Right lobe of liver (tissue), 4 donors: ENCODE measurements around the gene KIF2C.

Source experiments
- POLR2A ChIP-seq: fragments of 450-650 bp; IDR thresholded peaks from one replicate; pipeline ENCODE4 v1.6.1; 2017; ENCODE audit warnings: antibody characterized with exemption, mild to moderate bottlenecking
- TF ChIP-seq, protein P1 (sequence below), 4 donors: fragments of 200-600 bp in 3 of 4; fragments of 450-650 bp in 1 of 4; IDR thresholded peaks; one replicate each; pipeline versions ENCODE4 v1.5.1 to v1.8.0; 2016 to 2022; ENCODE audit warnings: antibody characterized with exemption in 4 of 4, mild to moderate bottlenecking in 2 of 4
- donor health status: DM: no; HTN: no; CAD: no.
- donor health status: DM: no; HTN: no; CAD: no.
- donor health status: DM: no; HTN: yes; CAD: no.

GRCh38 chr1:44717653-44718052, 22.0 kb upstream of the KIF2C start:
- TF ChIP-seq POLR2A: no peak
- TF ChIP-seq, protein P1, sequence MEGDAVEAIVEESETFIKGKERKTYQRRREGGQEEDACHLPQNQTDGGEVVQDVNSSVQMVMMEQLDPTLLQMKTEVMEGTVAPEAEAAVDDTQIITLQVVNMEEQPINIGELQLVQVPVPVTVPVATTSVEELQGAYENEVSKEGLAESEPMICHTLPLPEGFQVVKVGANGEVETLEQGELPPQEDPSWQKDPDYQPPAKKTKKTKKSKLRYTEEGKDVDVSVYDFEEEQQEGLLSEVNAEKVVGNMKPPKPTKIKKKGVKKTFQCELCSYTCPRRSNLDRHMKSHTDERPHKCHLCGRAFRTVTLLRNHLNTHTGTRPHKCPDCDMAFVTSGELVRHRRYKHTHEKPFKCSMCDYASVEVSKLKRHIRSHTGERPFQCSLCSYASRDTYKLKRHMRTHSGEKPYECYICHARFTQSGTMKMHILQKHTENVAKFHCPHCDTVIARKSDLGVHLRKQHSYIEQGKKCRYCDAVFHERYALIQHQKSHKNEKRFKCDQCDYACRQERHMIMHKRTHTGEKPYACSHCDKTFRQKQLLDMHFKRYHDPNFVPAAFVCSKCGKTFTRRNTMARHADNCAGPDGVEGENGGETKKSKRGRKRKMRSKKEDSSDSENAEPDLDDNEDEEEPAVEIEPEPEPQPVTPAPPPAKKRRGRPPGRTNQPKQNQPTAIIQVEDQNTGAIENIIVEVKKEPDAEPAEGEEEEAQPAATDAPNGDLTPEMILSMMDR (IDR thresholded peaks at IDR 0.05): no peak
